GM04504 (cell line): ENCODE measurements around the gene CD81.

ENCODE experiments used
- DNase-seq: peaks from one replicate; pipeline ENCODE4 v3.0.0-alpha.2; 2012; ENCODE audit warnings: low read depth

CD81 gene

GRCh38 chr11:2377511-2378443, 667 bp downstream of the CD81 start:
- no peak for DNase-seq

GRCh38 chr11:2378527-2379210, 1.6 kb downstream of the CD81 start:
- DNase-seq = peak; percentile 74

- DNase-seq = no peak
These were observed 2.5 kb downstream of the CD81 start for GRCh38 chr11:2379466-2380174.

- DNase-seq = no peak
These were observed 3.3 kb downstream of the CD81 start for GRCh38 chr11:2380396-2380795.

DNA sequence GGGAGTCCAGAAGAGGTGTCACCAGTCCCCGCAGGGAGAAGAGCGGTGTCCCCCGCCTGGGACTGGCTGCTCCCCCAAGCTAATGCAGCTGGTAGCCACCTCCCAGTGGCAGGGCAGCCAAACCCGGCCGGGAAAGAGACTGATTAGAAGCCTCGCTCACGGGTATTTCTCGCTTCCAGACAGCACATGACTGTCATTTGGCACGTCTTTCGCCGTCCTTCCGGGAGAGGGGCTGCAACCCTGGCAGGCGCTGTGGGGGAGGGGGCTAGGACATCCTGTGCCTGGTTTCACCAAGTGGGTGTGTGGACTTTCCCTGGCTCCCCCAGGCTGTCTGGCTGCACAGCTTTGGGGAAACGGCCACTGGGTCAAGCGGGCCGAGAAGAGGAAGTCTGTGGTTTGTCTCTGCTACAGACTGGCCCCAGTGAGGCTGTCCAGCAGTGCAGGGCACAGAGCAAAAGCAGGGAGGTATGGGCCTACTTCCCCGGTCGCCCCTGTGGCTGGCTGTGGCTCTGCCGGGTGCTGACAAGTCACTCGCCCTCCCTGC, 3.8 kb downstream of the CD81 start:
- no peak for DNase-seq

- DNase-seq = no peak
These were observed 4.5 kb downstream of the CD81 start for GRCh38 chr11:2381494-2382128.

DNA sequence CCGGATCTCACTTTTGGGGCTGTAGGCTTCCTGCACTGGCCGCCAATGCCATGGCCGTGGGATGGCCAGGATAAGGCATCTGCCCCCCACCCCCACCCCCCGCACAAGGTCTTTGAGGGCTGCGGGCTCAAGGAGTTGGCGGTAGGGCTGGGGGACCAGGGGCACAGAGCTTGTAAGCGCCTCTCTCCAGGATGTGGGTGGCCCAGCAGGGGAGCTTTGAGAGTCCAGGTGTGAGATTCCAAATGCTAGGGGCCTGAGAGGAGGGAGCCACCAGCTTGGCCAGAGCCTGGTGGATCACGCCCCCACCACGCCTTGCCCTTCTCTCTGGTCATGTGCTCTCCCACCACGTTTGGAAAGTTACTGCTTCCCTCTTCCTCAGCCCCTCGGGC, 5.0 kb downstream of the CD81 start:
- no peak for DNase-seq

DNA sequence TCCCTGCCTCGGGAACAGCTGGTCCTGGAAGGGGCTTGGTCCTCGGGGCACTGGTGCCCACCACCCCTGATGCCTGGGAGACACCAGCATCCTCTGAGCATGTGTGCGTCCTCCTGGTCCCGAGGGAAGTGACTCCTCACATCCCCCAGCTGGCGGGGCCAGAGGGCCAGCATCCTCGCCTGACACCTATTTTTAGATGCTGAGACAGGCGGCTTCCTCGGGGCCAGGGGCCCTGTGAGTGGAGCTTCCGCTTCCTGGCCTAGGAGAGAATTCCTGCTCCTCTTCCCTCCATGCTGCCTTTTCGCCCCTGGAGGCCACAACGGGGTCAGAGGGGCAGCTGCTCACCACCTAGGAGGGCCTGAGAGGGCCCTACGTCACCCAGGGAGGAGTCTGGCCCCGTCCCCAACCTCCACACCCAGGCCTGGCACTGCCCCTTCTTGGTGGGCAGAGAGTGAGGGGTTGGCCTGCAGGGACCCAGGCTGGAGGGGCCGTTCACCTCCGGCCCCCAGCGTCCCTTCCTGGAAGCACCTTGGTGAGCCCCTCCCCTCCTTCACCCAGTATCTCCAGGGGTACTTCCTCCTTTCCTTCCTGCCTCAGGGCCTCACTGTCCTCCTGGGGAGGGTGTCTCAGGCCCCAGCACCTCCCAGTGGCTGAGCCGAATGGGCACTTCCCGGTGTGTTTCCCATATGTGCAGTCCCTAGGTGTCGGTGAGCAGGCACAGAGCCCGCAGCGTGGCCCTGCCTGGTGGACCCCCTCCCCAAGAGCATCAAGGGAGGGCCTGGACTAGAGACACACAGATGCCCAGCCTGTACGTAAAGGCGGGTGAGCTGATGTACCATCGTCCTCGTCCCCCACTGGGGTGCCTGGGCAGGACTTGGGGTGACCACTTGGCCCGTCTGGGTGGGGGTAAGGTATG, 6.1 kb downstream of the CD81 start:
- DNase-seq = no peak

DNA sequence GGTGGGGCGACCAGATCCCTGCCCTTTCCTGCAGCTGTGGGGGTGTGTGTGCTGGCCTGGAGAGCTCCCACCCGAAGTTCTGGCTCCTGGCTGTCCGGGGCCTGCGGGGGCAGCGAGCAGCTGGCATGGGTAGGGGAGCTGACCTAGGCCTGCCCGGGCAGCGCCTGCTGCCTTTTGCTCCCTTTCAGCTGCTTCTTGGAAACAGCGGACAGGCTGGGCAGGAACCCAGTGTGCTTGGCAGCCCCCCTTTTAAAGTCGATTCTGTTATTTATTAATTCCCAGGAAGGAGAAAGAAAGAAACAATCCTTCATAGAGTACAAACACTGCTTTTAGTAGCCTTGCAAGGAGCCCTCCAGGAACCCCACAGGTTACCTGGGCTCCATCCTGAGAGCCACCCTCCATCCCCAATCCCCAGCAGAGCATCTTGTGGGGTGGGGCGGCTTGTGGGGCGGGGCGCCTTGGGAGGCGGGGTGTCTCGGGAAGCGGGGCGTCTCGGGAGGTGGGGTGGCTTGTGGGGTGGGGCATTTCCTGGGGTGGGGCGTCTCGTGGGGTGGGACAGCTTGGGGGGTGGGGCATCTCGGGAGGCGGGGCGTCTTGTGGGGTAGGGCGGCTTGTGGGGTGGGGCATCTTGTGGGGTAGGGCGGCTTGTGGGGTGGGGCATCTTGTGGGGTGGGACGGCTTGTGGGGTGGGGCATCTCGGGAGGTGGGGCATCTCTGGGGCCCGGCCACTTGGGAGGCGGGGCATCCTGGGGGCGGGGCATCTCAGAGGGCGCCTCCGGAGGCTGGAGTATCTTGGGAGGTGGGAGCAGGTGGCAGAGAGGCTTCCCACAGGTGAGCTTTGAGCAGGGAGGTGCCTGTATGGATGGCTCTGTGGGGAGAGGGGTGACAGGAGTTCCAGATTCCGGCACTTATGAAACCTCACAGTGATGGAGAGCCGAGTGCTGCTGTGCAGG, 7.0 kb downstream of the CD81 start:
- no peak for DNase-seq

DNA sequence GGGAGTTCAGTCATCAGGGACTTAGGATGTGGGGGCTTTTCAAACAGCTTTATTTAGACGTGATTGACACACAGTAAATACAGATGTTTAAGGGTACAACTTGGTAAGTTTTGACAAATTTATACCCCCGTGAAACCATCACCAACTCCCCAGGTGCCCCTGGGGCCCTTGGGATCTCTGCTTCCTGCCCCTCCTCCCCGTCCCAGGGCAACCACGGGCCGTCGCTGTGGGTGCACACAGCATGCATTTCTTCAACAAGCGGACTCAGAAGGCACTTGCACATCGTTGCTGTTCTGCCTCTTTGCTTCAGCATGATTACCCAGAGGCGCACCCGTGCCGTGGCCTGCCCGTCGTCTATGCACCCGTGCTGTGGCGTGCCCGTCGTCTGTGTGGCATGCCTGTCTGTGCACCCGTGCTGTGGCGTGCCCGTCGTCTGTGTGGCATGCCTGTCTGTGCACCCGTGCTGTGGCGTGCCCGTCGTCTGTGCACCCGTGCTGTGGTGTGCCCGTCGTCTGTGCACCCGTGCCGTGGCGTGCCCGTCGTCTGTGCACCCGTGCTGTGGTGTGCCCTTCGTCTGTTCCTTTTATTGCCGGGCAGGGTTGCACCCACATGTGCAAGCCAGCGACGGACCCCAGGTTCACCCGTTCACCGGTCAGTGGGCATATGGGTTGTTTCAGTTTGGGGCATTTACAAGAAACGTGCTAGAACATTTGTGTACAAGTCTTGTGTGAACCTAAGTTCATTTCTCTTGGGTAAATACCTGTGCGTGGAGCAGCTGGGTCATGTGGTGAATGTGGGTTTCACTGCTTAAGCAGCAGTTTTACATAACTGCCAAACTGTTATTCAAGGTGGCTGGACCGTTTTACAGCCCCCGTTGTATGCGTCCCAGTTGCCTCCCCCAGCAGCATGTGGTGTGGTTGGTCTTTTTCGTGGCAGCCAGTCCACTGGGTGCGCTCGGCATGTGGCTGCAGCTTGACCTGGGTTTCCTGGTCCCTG, 8.3 kb downstream of the CD81 start:
- DNase-seq = no peak

DNA sequence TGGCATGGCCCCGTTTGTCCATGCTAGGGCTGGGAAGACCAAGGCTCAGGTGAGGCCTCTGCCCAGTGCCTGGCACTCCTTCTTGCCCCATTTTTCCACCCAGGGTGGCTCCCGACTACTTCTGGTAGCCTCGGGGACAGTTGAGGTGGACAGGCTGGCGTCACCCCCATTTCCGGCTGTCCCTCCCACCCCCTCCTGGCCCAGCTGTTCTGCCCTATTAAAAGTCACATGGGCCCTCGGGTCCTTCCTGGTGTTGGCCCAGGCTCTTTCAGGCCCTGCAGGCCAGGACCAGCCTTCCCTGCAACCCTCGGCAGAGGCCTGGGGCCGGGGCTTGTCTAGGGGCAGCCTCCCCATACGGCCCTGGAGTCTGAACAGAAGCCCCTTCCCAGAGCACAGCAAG, 9.5 kb downstream of the CD81 start:
- DNase-seq = no peak

DNA sequence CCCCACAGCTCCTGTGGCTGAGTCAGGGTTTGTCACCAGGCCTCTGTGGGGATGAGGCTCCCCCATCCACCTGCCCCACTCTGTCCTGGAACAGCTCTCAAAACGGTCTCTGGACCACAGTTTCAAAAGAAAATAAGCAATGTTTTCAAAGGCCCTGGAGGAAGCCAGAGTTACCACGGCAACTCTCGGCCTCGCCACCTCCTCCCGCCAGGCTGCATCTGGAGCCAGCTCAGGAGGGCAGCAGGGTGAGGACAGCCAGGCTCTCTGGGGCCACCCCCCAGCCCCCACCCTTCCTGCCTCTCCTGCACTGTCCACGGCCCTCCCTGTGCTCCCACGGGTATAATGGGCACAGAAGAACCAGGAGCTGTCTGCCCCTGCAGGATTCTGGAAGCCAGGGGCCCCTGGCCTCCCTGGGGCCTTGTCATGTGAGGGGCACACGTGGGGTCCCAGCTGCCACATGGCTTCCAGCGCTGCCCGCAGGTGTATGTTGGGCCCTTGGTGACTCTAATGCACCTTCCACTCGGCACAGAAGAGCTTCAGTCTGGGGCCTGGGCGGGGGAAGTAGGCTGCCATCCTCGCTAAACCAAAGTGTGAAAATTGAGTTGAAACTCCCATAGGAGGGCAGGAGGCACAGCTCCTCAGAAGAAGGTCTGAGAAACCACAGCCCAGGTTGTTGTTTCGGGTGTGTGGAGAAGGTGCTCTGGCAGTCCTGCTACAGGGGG, 10.3 kb downstream of the CD81 start:
- peak; percentile 34 for DNase-seq

- no peak for DNase-seq
These were observed 11.6 kb downstream of the CD81 start for GRCh38 chr11:2388431-2389376.

GRCh38 chr11:2389377-2390026, 12.4 kb downstream of the CD81 start:
- no peak for DNase-seq

DNA sequence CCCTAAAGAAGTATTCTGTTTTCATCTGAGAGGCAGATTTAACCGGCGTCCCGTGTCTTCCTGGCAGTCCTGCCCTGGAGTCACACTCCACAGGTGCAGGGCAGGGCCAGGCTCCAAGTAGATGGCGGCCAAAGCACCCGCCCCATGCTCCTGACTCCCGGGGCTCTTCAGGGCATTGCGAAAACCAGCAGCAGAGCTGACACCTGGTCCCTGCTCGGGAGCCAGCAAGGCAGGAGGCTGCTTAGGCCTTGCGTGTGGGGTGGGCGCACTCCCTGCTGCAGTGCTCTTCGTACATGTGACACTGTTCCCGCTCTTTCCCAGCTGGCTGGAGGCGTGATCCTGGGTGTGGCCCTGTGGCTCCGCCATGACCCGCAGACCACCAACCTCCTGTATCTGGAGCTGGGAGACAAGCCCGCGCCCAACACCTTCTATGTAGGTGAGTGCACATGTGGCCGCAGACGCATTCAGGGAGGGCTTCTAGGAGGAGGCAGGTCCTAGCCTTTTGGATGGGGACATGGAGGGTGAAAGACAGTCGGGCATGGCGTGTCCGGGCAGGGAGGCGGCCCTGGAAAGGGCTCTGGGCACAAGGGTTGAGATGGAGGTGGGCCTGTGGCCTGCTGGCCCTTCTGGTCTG, 13.1 kb downstream of the CD81 start:
- no peak for DNase-seq

DNA sequence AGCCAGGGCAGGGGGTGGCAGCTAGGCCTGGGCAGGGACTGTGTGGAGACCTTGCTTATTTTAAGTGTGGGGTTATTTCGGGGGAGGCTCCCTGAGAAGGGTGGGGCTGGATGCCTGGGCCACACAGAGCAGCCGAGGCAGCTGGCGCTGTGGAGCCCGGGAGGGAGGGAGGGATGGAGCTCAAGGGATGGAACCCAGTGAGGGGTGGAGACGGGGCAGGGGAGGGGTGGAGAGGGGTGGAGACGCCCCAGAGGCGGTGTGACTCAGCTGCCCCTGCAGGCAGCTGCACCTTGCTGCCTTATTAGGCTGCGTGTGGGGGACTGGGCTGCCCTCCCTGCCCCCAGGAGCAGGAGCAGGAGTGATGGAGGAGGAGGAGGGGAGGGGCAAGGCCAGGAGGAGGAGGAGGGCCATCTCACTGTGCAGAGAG, 13.6 kb downstream of the CD81 start:
- peak; percentile 62 for DNase-seq
